ENCODE results near the gene SARDH.

Gene SARDH

GRCh38 chr9:133647148-133647547, 91.0 kb downstream of the SARDH start:
- no peak for DNase-seq (ENCODE audit: low read depth)

- DNase-seq (ENCODE audit: low read depth): no peak
Observed at GRCh38 chr9:133645021-133645765, 93.0 kb downstream of the SARDH start.

- DNase-seq (ENCODE audit: low read depth): no peak
Observed at GRCh38 chr9:133643978-133644760, 94.0 kb downstream of the SARDH start.

- DNase-seq (ENCODE audit: low read depth): no peak
Observed at GRCh38 chr9:133643362-133643755, 94.8 kb downstream of the SARDH start.

- DNase-seq (ENCODE audit: low read depth): no peak
Observed at GRCh38 chr9:133642708-133643361, 95.3 kb downstream of the SARDH start.

- DNase-seq (ENCODE audit: low read depth): no peak
Observed at GRCh38 chr9:133641861-133642595, 96.1 kb downstream of the SARDH start.

- no peak for DNase-seq (ENCODE audit: low read depth)
Observed at GRCh38 chr9:133641396-133641655, 96.8 kb downstream of the SARDH start.

- no peak for DNase-seq (ENCODE audit: low read depth)
Observed at GRCh38 chr9:133640580-133641395, 97.4 kb downstream of the SARDH start.

GRCh38 chr9:133640160-133640559, 98.0 kb downstream of the SARDH start:
- no peak for DNase-seq (ENCODE audit: low read depth)

GRCh38 chr9:133639613-133640012, 98.5 kb downstream of the SARDH start:
- DNase-seq (ENCODE audit: low read depth): no peak

GRCh38 chr9:133638711-133639110, 99.4 kb downstream of the SARDH start:
- DNase-seq (ENCODE audit: low read depth): no peak

- DNase-seq (ENCODE audit: low read depth): no peak
Observed at GRCh38 chr9:133638076-133638475, 100.1 kb downstream of the SARDH start.

GRCh38 chr9:133637451-133638055, 100.6 kb downstream of the SARDH start:
- no peak for DNase-seq (ENCODE audit: low read depth)

GRCh38 chr9:133636902-133637301, 101.2 kb downstream of the SARDH start:
- DNase-seq (ENCODE audit: low read depth): no peak

- DNase-seq (ENCODE audit: low read depth): no peak
Observed at GRCh38 chr9:133635533-133636531, 102.3 kb downstream of the SARDH start, which contains the start of gene DBH. DBH (plus strand) TSS chr9:133636363; CDS start chr9:133636372, 9 bp downstream.

- no peak for DNase-seq (ENCODE audit: low read depth)
Observed at GRCh38 chr9:133635098-133635497, 103.1 kb downstream of the SARDH start.

- no peak for DNase-seq (ENCODE audit: low read depth)
Observed at GRCh38 chr9:133634081-133634691, 104.0 kb downstream of the SARDH start.

GRCh38 chr9:133633681-133634080, 104.5 kb downstream of the SARDH start:
- no peak for DNase-seq (ENCODE audit: low read depth)
